ENCODE measurements around the gene MCTP1.

Gene MCTP1

GRCh38 chr5:94736498-94736897, 548.4 kb downstream of the MCTP1 start:
- H4K20me1 ChIP-seq (ENCODE audit: control insufficient read depth, insufficient read depth, low read depth, low read length): no peaks in the 10 kb centered on the region
- no peaks in the 10 kb centered on the region for H3K9me2 ChIP-seq (replicated peaks; ENCODE audit: control insufficient read depth, low read length)
- no peak overlapping the region for H3K4me3 ChIP-seq (ENCODE audit: low read length)
- no peak overlapping the region for H3K27ac ChIP-seq (ENCODE audit: low read depth, low read length)
- no peaks in the 10 kb centered on the region for H3K9me3 ChIP-seq (ENCODE audit: control insufficient read depth, insufficient read depth, low read length)
- 0 out of 2 replicates have a peak, but pooled peaks cover 2% of the 10 kb centered on the region for H3K4me1 ChIP-seq (ENCODE audit: control insufficient read depth, low read length)
- H3K27me3 ChIP-seq (ENCODE audit: control insufficient read depth, low read length): no peaks in the 10 kb centered on the region
- TF ChIP-seq EZH2phosphoT487 (IDR thresholded peaks at IDR 0.05; ENCODE audit: borderline replicate concordance, low read length): no peak
- TF ChIP-seq CTCF (IDR thresholded peaks at IDR 0.05; ENCODE audit: low read depth, low read length, poor library complexity, severe bottlenecking): no peak
- no peaks in the 10 kb centered on the region for H3F3A ChIP-seq (ENCODE audit: control insufficient read depth, insufficient read depth)
- no peaks in the 10 kb centered on the region for H3K36me3 ChIP-seq (ENCODE audit: control insufficient read depth, low read length)
- no peaks in the 10 kb centered on the region for H3K79me2 ChIP-seq (ENCODE audit: control insufficient read depth, low read length)
- no peak overlapping the region for H3K4me2 ChIP-seq (ENCODE audit: low read length)

GRCh38 chr5:94731471-94731870, 553.4 kb downstream of the MCTP1 start:
- H3K36me3 ChIP-seq (ENCODE audit: control insufficient read depth, low read length): no peaks in the 10 kb centered on the region
- H4K20me1 ChIP-seq (ENCODE audit: control insufficient read depth, insufficient read depth, low read depth, low read length): no peaks in the 10 kb centered on the region
- H3F3A ChIP-seq (ENCODE audit: control insufficient read depth, insufficient read depth): no peaks in the 10 kb centered on the region
- no peak overlapping the region for H3K27ac ChIP-seq (ENCODE audit: low read depth, low read length)
- H3K79me2 ChIP-seq (ENCODE audit: control insufficient read depth, low read length): no peaks in the 10 kb centered on the region
- no peaks in the 10 kb centered on the region for H3K27me3 ChIP-seq (ENCODE audit: control insufficient read depth, low read length)
- H3K4me2 ChIP-seq (ENCODE audit: low read length): no peak overlapping the region
- no peak for TF ChIP-seq CTCF (IDR thresholded peaks at IDR 0.05; ENCODE audit: low read depth, low read length, poor library complexity, severe bottlenecking)
- no peak for TF ChIP-seq EZH2phosphoT487 (IDR thresholded peaks at IDR 0.05; ENCODE audit: borderline replicate concordance, low read length)
- H3K4me3 ChIP-seq (ENCODE audit: low read length): no peak overlapping the region
- H3K4me1 ChIP-seq (ENCODE audit: control insufficient read depth, low read length): no peaks in the 10 kb centered on the region
- H3K9me3 ChIP-seq (ENCODE audit: control insufficient read depth, insufficient read depth, low read length): no peaks in the 10 kb centered on the region
- H3K9me2 ChIP-seq (replicated peaks; ENCODE audit: control insufficient read depth, low read length): no peaks in the 10 kb centered on the region

- Histone ChIP-seq H3F3A (ENCODE audit: control insufficient read depth, insufficient read depth) (no peaks in the 10 kb centered on the region), H3K36me3 (ENCODE audit: control insufficient read depth, low read length) (no peaks in the 10 kb centered on the region), H3K27me3 (ENCODE audit: control insufficient read depth, low read length) (peaks cover 10% of the 10 kb centered on the region; the same call in 1 of the 2 replicates), H3K4me1 (ENCODE audit: control insufficient read depth, low read length) (no peaks in the 10 kb centered on the region), H3K79me2 (ENCODE audit: control insufficient read depth, low read length) (no peaks in the 10 kb centered on the region), H3K9me2 (replicated peaks; ENCODE audit: control insufficient read depth, low read length) (no peaks in the 10 kb centered on the region), H4K20me1 (ENCODE audit: control insufficient read depth, insufficient read depth, low read depth, low read length) (no peaks in the 10 kb centered on the region), H3K4me3 (ENCODE audit: low read length) (no peak overlapping the region), H3K27ac (ENCODE audit: low read depth, low read length) (no peak overlapping the region), H3K4me2 (ENCODE audit: low read length) (no peak overlapping the region), H3K9me3 (ENCODE audit: control insufficient read depth, insufficient read depth, low read length) (no peaks in the 10 kb centered on the region)
- TF ChIP-seq EZH2phosphoT487 (IDR thresholded peaks at IDR 0.05; ENCODE audit: borderline replicate concordance, low read length): no peak
- TF ChIP-seq CTCF (IDR thresholded peaks at IDR 0.05; ENCODE audit: low read depth, low read length, poor library complexity, severe bottlenecking): no peak
Observed at GRCh38 chr5:94725142-94725541, 559.8 kb downstream of the MCTP1 start.

- no peaks in the 10 kb centered on the region for H3K27me3 ChIP-seq (ENCODE audit: control insufficient read depth, low read length)
- TF ChIP-seq CTCF (IDR thresholded peaks at IDR 0.05; ENCODE audit: low read depth, low read length, poor library complexity, severe bottlenecking) (no peak), EZH2phosphoT487 (IDR thresholded peaks at IDR 0.05; ENCODE audit: borderline replicate concordance, low read length) (no peak)
- no peaks in the 10 kb centered on the region for H3K9me3 ChIP-seq (ENCODE audit: control insufficient read depth, insufficient read depth, low read length)
Observed at GRCh38 chr5:94715768-94716167, 569.1 kb downstream of the MCTP1 start.

More at GRCh38 chr5:94715768-94716167, 569.1 kb downstream of the MCTP1 start:
- Histone ChIP-seq H3F3A (ENCODE audit: control insufficient read depth, insufficient read depth) (no peaks in the 10 kb centered on the region), H3K36me3 (ENCODE audit: control insufficient read depth, low read length) (no peaks in the 10 kb centered on the region), H3K4me3 (ENCODE audit: low read length) (no peak overlapping the region), H3K4me2 (ENCODE audit: low read length) (no peak overlapping the region), H3K4me1 (ENCODE audit: control insufficient read depth, low read length) (no peaks in the 10 kb centered on the region), H4K20me1 (ENCODE audit: control insufficient read depth, insufficient read depth, low read depth, low read length) (no peaks in the 10 kb centered on the region), H3K27ac (ENCODE audit: low read depth, low read length) (no peak overlapping the region), H3K79me2 (ENCODE audit: control insufficient read depth, low read length) (no peaks in the 10 kb centered on the region), H3K9me2 (replicated peaks; ENCODE audit: control insufficient read depth, low read length) (no peaks in the 10 kb centered on the region)
